Gastroesophageal sphincter (tissue), 4 donors: Measurements from ENCODE around the gene ENTPD7. TPM values are rescaled to one million over a fixed set of nuclear protein-coding genes. Genes with fewer than 3 reads are reported as not detected.
A peak's percentile ranks its signal among the peaks of the same experiment; 100 is the strongest.

Experiments used
- ATAC-seq: fragments of 150-250 bp; one replicate; pipeline ENCODE4 v1.9.1; 2016; ENCODE audit warnings: mild to moderate bottlenecking, moderate library complexity
- H3K27ac ChIP-seq, 4 donors: fragments of 200-600 bp; sonication (generic) in 3 of 4; 1 replicate in 3 of 4; 2 replicates in 1 of 4; pipeline ENCODE4 v1.5.1; 2016 to 2019
- H3K27me3 ChIP-seq: fragments of 200-600 bp; sonication (generic); one replicate; pipeline ENCODE4 v1.5.1; 2019
- H3K36me3 ChIP-seq, 2 donors: fragments of 200-600 bp; sonication (generic); one replicate each; pipeline ENCODE4 v1.5.1; 2019; ENCODE audit warnings: control low read depth in 1 of 2
- H3K4me1 ChIP-seq, 3 donors: fragments of 200-600 bp; sonication (generic); 1 replicate in 2 of 3; 2 replicates in 1 of 3; pipeline ENCODE4 v1.5.1; 2016 to 2019; ENCODE audit warnings: control low read depth in 2 of 3
- H3K4me3 ChIP-seq, 2 donors: fragments of 200-600 bp; sonication (generic); one replicate each; pipeline ENCODE4 v1.5.1; 2019; ENCODE audit warnings: mild to moderate bottlenecking in 1 of 2, moderate library complexity in 1 of 2
- H3K9me3 ChIP-seq, 3 donors: fragments of 200-600 bp; sonication (generic); one replicate each; pipeline ENCODE4 v1.5.1; 2017 to 2019; ENCODE audit warnings: control low read depth in 2 of 3
- EP300 ChIP-seq: sonication (generic); formaldehyde crosslinking; IDR thresholded peaks from one replicate; pipeline ENCODE4 v1.6.1; 2017; ENCODE audit warnings: antibody characterized with exemption, mild to moderate bottlenecking
- POLR2A ChIP-seq, 2 donors: fragments of 450-650 bp; IDR thresholded peaks; one replicate each; pipeline ENCODE4 v1.6.1; 2017; ENCODE audit warnings: antibody characterized with exemption in 2 of 2, mild to moderate bottlenecking in 2 of 2, moderate library complexity in 1 of 2
- POLR2AphosphoS5 ChIP-seq: sonication (generic); formaldehyde crosslinking; IDR thresholded peaks from one replicate; pipeline ENCODE4 v1.6.1; 2017; ENCODE audit warnings: antibody characterized with exemption
- WGBS, 2 donors: methylation state at CpG; one replicate each; pipeline ENCODE4 v1.1.5; 2018; ENCODE audit warnings: low coverage in 1 of 2; 5-methylcytosine and 5-hydroxymethylcytosine counted together
- total RNA-seq, 4 donors: library from RNA; depleted of rRNA; stranded (reverse); fragments of >200 nt; gene quantifications; one replicate each; pipeline ENCODE4 v1.1.0, GENCODE V29; 2016
- TF ChIP-seq, protein P1 (sequence below), 4 experiments: fragments of 200-600 bp in 2 of 4; fragments of 450-650 bp in 2 of 4; sonication (generic) in 1 of 4; IDR thresholded peaks; one replicate each; pipeline ENCODE4 v1.5.1; 2017 to 2019; ENCODE audit warnings: antibody characterized with exemption in 4 of 4, mild to moderate bottlenecking in 2 of 4, moderate library complexity in 2 of 4

Gene ENTPD7
- total RNA-seq, 4 donors from 2014 or later: 4.5 to 9.1 (median 5.6) TPM

DNA sequence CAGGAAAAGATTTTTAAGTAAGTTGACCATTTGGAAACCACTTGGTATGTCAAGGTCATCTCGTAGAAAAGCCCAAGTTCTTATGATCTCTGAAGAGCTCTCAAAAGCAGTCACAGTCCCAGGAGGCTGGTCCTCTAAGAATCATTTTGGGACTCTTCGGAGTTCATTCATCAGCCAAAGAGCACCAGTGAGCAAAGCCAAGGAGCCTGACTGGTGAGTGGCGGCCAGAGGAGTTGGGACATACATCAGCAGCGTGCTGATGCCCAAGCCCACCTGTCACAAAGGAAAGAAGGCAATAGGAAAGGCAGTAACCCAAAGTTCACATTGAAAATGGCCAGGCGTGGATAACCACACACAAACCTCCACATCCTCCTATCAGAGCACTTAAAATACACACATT lies 55.1 kb downstream of the ENTPD7 start:
- H3K4me3 ChIP-seq: no peak overlapping the region
- no peak for TF ChIP-seq POLR2A (IDR thresholded peaks at IDR 0.05)
- TF ChIP-seq EP300: no peak
- TF ChIP-seq, protein P1, sequence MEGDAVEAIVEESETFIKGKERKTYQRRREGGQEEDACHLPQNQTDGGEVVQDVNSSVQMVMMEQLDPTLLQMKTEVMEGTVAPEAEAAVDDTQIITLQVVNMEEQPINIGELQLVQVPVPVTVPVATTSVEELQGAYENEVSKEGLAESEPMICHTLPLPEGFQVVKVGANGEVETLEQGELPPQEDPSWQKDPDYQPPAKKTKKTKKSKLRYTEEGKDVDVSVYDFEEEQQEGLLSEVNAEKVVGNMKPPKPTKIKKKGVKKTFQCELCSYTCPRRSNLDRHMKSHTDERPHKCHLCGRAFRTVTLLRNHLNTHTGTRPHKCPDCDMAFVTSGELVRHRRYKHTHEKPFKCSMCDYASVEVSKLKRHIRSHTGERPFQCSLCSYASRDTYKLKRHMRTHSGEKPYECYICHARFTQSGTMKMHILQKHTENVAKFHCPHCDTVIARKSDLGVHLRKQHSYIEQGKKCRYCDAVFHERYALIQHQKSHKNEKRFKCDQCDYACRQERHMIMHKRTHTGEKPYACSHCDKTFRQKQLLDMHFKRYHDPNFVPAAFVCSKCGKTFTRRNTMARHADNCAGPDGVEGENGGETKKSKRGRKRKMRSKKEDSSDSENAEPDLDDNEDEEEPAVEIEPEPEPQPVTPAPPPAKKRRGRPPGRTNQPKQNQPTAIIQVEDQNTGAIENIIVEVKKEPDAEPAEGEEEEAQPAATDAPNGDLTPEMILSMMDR (IDR thresholded peaks at IDR 0.05): no peak
- TF ChIP-seq POLR2AphosphoS5: no peak
- no peaks in the 10 kb centered on the region for H3K9me3 ChIP-seq
- 88 to 90% methylated on average over 5 of the region's 5 CpGs for WGBS, 2 donors
- H3K27me3 ChIP-seq: no peaks in the 10 kb centered on the region
- peaks cover 0 to 12% (median 0%) of the 10 kb centered on the region in 3 donors for H3K4me1 ChIP-seq
- no peak overlapping the region for H3K27ac ChIP-seq
- peaks cover 0 to 81% of the 10 kb centered on the region in 2 donors for H3K36me3 ChIP-seq
- no peak for ATAC-seq

DNA sequence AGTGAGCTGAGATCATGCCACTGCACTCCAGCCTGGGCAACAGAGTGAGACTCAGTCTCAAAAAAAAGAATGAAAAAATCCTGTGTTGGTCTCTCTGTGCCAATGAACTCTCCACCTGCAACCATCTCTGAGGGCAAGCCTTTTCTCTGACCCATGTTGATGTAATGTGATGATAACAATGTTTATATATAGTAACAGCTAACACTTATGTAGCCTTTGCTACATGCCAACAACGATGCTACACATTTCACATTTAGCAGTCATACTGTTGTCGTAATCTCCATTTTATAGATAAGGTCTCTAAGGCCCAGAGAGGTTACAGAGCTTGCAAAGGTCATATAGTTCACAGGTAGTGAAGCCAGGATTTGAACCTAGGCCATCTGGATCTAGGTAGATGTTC lies 61.1 kb downstream of the ENTPD7 start:
- no peak overlapping the region for H3K27ac ChIP-seq
- WGBS, 2 donors: 88% methylated on average over 2 of the region's 2 CpGs
- no peak for ATAC-seq
- H3K27me3 ChIP-seq: no peaks in the 10 kb centered on the region
- no peak overlapping the region for H3K4me3 ChIP-seq
- H3K36me3 ChIP-seq: peaks cover 2 to 98% of the 10 kb centered on the region in 2 donors
- TF ChIP-seq POLR2AphosphoS5 (no peak), EP300 (no peak), POLR2A (IDR thresholded peaks at IDR 0.05) (no peak)
- TF ChIP-seq, protein P1 (IDR thresholded peaks at IDR 0.05): no peak
- H3K9me3 ChIP-seq: no peaks in the 10 kb centered on the region
- H3K4me1 ChIP-seq: no peaks in the 10 kb centered on the region

DNA sequence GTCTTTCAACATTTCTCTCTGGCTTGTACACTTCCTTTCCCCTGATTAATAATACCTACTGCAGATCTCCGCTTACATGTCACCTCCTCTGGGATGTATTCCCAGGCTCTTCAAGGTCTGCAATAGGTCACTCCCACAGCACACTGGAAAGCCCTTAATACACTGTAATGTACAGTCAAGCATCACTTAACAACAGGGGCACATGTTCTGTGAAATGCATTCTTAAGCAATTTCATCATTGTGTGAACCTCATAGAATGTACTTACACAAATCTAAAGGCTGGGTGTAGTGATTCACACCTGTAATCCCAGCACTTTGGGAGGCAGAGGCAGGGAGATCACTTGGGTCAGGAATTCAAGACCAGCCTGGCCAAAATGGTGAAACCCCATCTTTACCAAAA lies 70.7 kb downstream of the ENTPD7 start:
- H3K27me3 ChIP-seq: no peaks in the 10 kb centered on the region
- no peak for TF ChIP-seq POLR2AphosphoS5
- TF ChIP-seq POLR2A (IDR thresholded peaks at IDR 0.05): no peak
- TF ChIP-seq, protein P1 (IDR thresholded peaks at IDR 0.05): no peak
- TF ChIP-seq EP300: no peak
- no peak overlapping the region for H3K4me3 ChIP-seq
- no peak for ATAC-seq
- 50 to 100% methylated on average over 1 of the region's 1 CpG for WGBS, 2 donors
- peaks cover 0 to 36% (median 7%) of the 10 kb centered on the region in 3 donors for H3K4me1 ChIP-seq
- H3K36me3 ChIP-seq: peaks cover 0 to 44% of the 10 kb centered on the region in 2 donors
- H3K27ac ChIP-seq: no peak overlapping the region
- H3K9me3 ChIP-seq: no peaks in the 10 kb centered on the region

- H3K27me3 ChIP-seq: no peaks in the 10 kb centered on the region
- no peaks in the 10 kb centered on the region for H3K9me3 ChIP-seq
- peak overlapping the region; percentile 69 to 87 for H3K4me3 ChIP-seq
- no peak for TF ChIP-seq POLR2AphosphoS5
- TF ChIP-seq, protein P1 (IDR thresholded peaks at IDR 0.05): peak in 1 of 4 experiments; percentile 6
- ATAC-seq: no peak
- WGBS, 2 donors: 8 to 29% methylated on average over 3 to 9 of the region's 16 CpGs
- peaks cover 0 to 33% of the 10 kb centered on the region in 2 donors for H3K36me3 ChIP-seq
- peaks cover 0 to 36% (median 7%) of the 10 kb centered on the region in 3 donors for H3K4me1 ChIP-seq
- H3K27ac ChIP-seq: peak overlapping the region; percentile 47 to 97 (median 96)
These were observed 72.2 kb downstream of the ENTPD7 start for GRCh38 chr10:99731306-99732032.
